HG02938 (cell line): ENCODE results near the gene PTPRN2.

Experiments used
- ATAC-seq: cut with Tn5 transposase; IDR thresholded peaks from one replicate; pipeline ENCODE4 v1.9.1; 2021; ENCODE audit warnings: mild to moderate bottlenecking, moderate library complexity; ENCODE audit not compliant: unreplicated experiment

Gene PTPRN2

GRCh38 chr7:158029509-158029908 lies 558.1 kb downstream of the PTPRN2 start:
- no peak for ATAC-seq

- ATAC-seq = no peak
Observed at GRCh38 chr7:158028971-158029370, 558.7 kb downstream of the PTPRN2 start.

DNA sequence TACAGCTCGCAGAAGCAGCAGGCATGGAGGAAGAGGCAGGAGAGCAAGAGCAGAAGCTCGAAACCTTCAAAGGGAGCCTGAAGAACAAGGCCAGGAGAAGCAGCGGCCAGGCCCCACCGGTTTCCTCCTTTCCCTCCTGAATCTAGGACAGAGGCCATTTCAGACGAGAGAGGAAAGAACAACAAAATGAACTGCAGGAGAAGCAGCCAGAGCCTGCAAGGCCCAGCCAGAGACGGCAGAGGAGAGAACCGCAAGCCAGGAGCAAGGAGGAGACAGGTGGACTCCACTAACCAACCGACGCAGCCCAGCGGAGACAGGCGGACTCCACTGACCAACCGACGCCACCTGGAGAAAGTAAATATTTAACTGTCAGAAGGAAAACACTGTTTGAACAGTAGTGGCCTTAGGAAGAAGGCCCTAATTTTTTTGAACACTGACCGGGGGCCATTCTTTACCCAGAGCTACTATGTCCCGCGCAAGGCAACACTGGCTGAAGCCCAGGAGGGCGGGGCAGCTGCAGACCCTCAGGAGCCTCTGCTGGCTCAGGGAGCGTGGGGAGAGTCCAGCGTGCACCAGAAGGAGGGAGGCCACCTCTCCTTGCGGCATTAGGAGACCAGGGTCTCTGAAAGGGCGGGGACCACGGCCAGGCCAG lies 559.2 kb downstream of the PTPRN2 start:
- ATAC-seq = no peak

DNA sequence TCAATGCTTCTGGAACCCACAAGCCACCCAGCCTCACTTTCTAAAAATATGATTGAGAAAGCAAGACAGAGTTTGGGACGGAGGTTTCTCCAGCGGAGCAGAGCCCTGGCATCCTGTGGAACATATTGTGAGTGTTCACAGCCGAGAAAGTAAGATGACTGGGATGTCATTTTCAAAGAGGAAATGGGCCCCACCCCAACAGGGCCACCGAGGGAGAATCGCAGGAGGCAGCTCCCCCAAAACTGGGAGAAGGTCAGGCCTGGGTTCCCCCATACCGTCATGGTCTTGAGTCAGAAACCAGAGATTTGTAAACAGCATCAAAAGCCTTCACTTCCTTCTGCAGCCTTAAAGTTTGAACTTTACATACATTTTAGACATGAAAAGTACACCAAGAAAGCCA lies 560.0 kb downstream of the PTPRN2 start:
- no peak for ATAC-seq

GRCh38 chr7:158026636-158027265 lies 560.9 kb downstream of the PTPRN2 start:
- no peak for ATAC-seq

DNA sequence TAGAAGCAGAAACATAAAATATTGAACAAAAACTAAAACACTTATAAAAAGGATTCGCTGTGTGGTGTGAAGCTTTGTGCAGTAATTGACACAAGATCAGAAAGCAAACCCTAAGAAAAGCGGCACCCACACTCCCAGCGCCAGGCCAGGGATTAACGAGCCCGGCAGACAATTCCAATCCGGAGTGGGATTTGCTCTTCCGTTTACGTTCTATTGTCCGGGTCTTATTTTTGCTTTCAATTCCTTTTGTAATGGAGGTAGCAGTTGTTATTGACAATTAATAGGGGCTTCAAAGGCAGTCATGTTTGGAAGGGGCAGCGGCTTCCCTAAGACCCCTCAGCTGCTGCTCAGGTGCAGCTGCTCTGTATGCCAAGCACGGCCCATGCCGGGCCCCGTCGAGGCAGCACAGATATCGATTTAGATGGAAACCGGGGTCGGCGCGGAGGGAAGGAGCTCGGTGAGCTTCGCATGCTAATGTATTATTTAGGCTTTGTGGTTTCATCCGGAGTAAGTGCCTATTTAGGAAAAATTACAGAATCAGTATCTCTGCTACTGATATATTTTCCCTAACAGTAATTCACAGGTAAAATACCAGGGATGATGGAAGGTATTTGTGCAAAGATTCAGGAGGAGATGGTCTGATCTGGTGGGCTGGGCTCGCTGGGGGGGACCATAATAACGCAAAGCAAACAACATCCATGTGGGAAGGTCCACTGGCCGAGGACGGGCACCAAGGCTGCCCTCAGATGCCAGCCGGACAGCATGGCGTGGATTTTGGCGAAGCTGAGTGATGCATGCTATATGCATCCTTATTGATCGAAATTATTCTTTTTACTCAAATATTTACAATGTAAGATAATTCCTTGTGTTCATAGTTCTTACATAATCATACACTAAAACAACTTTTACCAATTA lies 561.7 kb downstream of the PTPRN2 start:
- ATAC-seq = no peak

- no peak for ATAC-seq
Observed at GRCh38 chr7:158024881-158025280, 562.7 kb downstream of the PTPRN2 start.

DNA sequence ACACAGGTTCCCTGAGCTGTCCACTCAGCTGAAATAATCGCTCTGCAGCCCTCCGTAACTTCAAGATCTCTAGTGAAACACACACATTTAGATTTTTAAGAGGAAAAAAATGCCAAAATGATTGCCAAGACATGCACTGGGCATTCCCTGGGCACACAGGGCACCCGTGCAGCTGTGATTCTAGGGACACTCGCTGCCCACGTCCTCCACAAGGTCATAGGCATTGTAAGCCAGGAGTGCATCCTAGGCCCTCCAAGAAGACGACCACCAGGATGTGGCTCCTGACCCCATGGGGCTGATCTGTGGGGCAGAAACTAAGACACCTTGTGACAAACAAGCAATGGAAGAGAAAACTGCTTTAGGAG lies 563.3 kb downstream of the PTPRN2 start:
- no peak for ATAC-seq

DNA sequence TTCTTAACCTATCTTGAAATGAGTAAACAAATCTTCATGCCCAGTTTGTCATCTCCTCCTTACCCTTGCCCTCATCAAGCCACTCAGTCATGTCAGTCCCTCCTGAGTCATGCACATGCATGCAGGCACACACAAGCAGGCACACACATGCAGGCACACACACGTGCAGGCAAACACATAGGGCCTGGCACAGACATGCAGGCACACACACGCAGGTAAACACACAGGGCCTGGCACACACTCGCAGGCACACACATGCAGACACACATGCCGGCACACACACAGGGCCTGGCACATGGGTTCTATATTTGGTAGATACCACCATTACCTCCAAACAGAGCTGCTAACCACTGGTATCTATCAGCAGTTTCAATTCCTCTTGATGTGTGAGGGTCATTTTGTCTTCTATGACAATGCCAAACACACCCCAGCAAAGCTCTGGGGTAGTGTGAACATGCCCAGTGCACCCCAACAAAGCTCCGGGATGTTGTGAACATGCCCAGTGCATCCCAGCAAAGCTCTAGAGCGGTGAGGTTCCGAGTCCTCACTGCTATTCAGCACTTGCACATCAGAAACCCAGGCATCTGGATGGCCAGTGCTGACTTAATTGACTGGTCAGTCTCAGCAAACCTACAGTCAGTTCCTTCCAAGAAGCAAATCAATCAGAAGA lies 563.8 kb downstream of the PTPRN2 start:
- no peak for ATAC-seq

- no peak for ATAC-seq
Observed at GRCh38 chr7:158023157-158023556, 564.5 kb downstream of the PTPRN2 start.

DNA sequence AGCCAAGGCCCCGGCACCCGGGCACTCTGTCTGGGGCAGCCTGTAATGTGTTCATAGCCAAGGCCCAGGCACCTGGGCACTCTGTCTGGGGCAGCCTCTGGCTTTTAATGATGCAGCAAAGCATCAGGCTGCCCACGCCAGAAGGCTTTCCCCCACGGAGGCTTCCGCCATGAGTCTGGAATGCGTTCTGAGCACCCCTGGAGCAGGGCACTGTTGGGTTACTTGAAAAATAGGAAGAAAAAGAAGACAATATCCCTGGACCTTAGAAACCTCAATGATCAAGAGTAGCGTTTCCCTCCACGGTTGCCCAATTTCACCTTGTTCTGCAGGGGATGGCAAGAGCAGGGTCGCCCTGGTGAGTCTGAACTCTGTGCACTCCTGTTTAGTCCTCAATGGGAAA lies 565.0 kb downstream of the PTPRN2 start:
- no peak for ATAC-seq

DNA sequence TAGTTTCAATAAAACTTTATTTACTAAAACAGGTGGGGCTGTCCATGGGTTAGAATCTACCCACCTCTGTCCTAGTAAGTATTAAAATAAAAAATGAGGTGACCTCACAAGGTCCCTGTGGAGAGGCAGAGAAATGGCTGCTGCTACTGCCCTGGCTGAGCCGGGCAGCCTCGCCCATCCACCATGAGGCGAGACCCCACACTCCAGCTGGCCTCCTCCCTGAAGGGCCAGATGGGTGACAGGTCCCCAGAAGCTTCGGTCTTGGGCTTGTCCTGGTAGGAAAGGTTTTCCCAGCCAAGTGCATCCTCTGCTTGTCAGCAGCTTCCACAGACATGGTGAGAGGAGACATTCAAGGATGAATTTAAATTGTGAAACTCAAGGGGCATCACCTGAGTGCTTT lies 565.8 kb downstream of the PTPRN2 start:
- ATAC-seq = no peak

DNA sequence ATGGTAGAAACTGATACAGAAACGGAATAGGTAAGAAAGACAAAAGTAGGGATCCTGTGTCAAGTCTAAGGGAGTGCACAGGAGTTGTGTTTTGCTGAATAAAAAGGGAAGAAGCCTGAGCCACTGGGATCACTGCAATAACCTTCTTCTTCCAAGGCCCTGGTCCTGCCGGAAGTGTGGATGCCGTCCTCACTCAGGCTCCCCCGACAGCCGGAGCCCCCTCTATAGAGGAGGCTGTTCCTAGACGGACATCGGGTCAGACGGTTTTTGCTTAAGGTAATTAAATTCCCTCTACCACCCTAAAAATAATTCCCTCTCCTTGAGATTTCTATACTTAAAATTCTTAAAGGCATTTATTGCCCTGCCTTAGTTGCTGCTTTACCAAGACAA lies 566.9 kb downstream of the PTPRN2 start:
- ATAC-seq = no peak

DNA sequence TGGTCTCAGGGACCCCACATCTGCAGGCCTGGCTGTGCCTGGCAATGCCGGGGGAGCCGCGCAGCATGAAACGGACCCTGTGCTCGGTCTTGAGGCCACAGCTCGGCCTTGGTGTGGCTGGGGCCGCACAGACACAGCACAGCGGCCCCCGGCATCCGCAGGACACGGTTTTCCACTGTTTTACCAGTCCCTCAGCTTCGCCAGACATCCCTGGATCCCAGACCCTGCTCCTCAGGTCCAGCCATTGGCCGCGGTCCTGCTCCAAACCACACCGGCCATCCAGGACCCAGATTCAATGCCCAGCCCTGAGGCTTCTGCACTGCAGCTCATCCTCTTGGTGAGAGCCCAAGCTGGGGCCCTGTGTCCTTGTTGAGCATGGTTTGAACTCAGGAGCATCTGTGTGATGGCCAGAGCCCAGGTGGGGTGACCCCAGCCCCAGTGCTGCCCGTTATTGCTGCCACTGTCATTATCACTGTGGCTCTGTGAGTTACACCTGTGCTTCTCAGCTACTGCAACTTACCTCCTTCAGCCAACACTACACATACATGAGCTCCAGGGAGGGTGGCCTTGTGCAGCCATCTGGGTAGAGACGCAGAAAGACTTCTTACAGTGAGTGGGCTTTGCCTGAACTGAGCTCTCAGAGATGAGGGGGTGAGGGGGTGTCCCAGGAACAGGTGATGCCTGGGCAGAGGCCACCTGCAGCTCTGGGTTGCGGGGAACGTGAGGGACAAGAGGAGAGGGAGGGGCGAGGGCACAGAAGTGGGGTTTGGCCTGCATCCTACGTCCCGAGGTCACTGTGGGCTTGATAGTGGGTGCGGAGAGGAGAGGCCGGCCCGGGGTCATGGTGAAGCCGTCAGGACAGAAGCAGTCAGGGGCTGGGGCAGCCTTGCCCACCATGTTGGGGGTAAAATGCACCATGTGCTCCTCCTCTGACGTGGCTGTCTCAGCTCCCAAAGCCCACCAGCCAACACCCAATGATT lies 567.6 kb downstream of the PTPRN2 start:
- no peak for ATAC-seq

DNA sequence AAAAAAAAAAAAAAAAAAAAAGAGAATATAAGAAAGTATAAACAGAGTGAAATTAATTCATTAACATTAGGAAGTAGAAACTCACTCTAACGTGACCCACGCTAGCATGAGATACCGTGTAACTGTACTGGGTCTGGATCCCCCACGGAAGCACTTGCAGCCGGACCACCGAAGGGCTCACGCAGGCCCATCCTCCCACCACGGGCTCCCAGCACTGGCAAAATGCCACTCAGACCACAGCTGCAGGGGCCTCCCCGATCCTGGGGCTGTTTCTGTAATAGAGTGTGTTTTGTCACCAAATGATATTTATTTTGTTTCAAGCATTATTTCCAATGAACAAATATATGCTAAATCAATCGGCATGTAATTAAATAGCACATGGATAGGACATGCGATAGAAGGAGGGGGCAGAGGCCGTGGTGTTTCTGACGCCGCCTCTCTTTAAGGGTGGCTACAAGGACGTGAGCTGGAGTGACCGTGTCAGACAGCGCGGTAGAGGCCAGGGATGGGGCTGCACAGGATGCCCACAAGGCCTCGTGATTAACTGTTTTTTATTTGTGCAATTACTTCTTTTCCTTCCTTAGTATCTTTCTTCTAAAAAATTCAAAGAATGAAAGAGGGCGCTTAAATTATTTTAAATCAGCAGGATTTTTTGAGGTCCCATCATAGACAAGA lies 568.5 kb downstream of the PTPRN2 start:
- no peak for ATAC-seq

DNA sequence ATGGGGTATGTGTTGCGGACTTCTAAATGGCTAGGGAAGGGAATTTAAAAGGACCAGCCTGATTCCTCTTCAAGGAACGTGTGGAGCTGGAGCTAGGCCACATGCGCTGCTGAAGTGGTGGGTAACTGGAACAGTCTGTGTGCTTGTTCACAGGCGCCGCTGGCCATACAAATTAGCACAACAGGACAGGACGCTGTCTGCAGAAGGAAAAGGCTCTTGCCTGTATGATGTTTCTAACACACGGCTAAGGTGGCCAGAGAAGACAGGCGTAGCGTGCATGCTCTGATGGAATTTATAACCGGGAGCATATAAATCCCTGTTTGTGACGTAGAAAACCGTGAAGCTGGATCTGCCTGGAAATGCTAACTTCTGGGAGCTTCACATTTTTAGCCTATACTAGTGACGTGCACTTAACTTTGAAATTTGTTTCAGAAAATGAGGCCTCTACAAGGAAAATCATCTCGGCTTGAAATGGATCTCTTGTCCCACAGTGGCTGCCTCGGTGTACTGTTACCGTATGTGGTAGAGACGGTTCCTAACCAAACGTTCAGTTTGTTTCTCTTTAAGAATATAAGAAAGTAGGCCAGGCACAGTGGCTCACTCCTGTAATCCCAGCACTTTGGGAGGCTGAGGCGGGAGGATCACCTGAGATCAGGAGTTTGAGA lies 569.4 kb downstream of the PTPRN2 start:
- ATAC-seq = no peak

GRCh38 chr7:158017111-158018097 lies 570.2 kb downstream of the PTPRN2 start:
- no peak for ATAC-seq
